H1 (cell line): Measurements from ENCODE around the gene MIP. TPM values are rescaled to one million over a fixed set of nuclear protein-coding genes. Genes with fewer than 3 reads are reported as not detected.

Experiments used
- CTCF ChIA-PET: fragments of 300-600 bp; sonication (Branson Sonifier 250); formaldehyde crosslinking; loops from one replicate; lab custom pipeline; 2021; ENCODE audit not compliant: partially characterized antibody; lab: Charles Lee
- POLR2A ChIA-PET: fragments of 300-600 bp; sonication (Branson Sonifier 250); formaldehyde crosslinking; loops from one replicate; lab custom pipeline; 2021; ENCODE audit warnings: inconsistent platforms; ENCODE audit not compliant: partially characterized antibody; lab: Charles Lee
- DNase-seq, 2 experiments: peaks; one replicate each; pipeline versions ENCODE4 v3.0.0 to v3.0.0-alpha.2; 2010 to 2022; ENCODE audit warnings: low spot score in 2 of 2, low read depth in 1 of 2, mixed read lengths in 1 of 2
- FAIRE-seq: peaks from 2 replicates; lab custom pipeline; 2011; peaks lifted over from hg19 to GRCh38; lab: Jason Lieb, UNC
- H2AFZ ChIP-seq: 2 replicates; pipeline ENCODE4 v1.8.1; 2012; ENCODE audit warnings: low read length, inconsistent platforms
- H2AK5ac ChIP-seq: 2 replicates; pipeline ENCODE4 v1.6.1; 2013; ENCODE audit warnings: low read depth, low read length
- H2BK120ac ChIP-seq: replicated peaks from 2 replicates; pipeline ENCODE3; 2013; ENCODE audit warnings: low read depth, low read length, inconsistent platforms
- H2BK12ac ChIP-seq: 2 replicates; pipeline ENCODE4 v1.6.1; 2013; ENCODE audit warnings: low read depth, low read length
- H2BK15ac ChIP-seq: 2 replicates; pipeline ENCODE4 v1.6.1; 2013; ENCODE audit warnings: low read length
- H2BK20ac ChIP-seq: 2 replicates; pipeline ENCODE4 v1.6.1; 2013; ENCODE audit warnings: low read length
- H2BK5ac ChIP-seq: 2 replicates; pipeline ENCODE4 v1.6.1; 2013; ENCODE audit warnings: low read depth, low read length
- H3K14ac ChIP-seq: 2 replicates; pipeline ENCODE4 v1.6.1; 2013; ENCODE audit warnings: inconsistent platforms; ENCODE audit not compliant: insufficient read length
- H3K18ac ChIP-seq: 2 replicates; pipeline ENCODE4 v1.6.1; 2013; ENCODE audit warnings: low read length; ENCODE audit errors: extremely low read depth
- H3K23ac ChIP-seq: 2 replicates; pipeline ENCODE4 v1.6.1; 2013; ENCODE audit warnings: inconsistent platforms; ENCODE audit not compliant: insufficient read length
- H3K23me2 ChIP-seq: 2 replicates; pipeline ENCODE4 v1.6.1; 2013; ENCODE audit warnings: low read depth, low read length
- H3K27ac ChIP-seq: 2 replicates; pipeline ENCODE4 v1.6.1; 2011; ENCODE audit warnings: low read depth, low read length, inconsistent platforms
- H3K27me3 ChIP-seq, 4 experiments: replicated peaks in 1 of 4; 1 replicate in 1 of 4; 2 replicates in 3 of 4; pipeline versions ENCODE4 v1.6.1 to v1.8.1; 2011 to 2013; ENCODE audit warnings: low read length in 3 of 4, mild to moderate bottlenecking in 3 of 4, inconsistent platforms in 2 of 4, mixed read lengths in 2 of 4, moderate library complexity in 1 of 4; ENCODE audit not compliant: control insufficient read depth in 3 of 4, insufficient read depth in 3 of 4; ENCODE audit errors: extremely low read depth in 1 of 4
- H3K36me3 ChIP-seq, 4 experiments: 2 replicates each; pipeline versions ENCODE4 v1.6.1 to v1.8.1; 2011 to 2013; ENCODE audit warnings: mild to moderate bottlenecking in 4 of 4, low read length in 3 of 4, moderate library complexity in 2 of 4, control low read depth in 1 of 4, inconsistent platforms in 1 of 4; ENCODE audit not compliant: insufficient read depth in 4 of 4, control insufficient read depth in 2 of 4
- H3K4ac ChIP-seq: replicated peaks from 2 replicates; pipeline ENCODE3; 2013; ENCODE audit warnings: low read length, low read depth, mixed read lengths, inconsistent platforms; ENCODE audit not compliant: insufficient read length
- H3K4me1 ChIP-seq, 4 experiments: replicated peaks in 1 of 4; 1 replicate in 1 of 4; 2 replicates in 3 of 4; pipeline versions ENCODE4 v1.6.1 to v1.8.1; 2011 to 2013; ENCODE audit warnings: low read length in 3 of 4, inconsistent platforms in 2 of 4, mixed read lengths in 1 of 4; ENCODE audit not compliant: insufficient read depth in 4 of 4, control insufficient read depth in 3 of 4
- H3K4me2 ChIP-seq, 2 experiments: 2 replicates each; pipeline versions ENCODE4 v1.6.1 to v1.8.1; 2011 to 2013; ENCODE audit warnings: low read depth in 2 of 2, low read length in 2 of 2, control low read depth in 1 of 2, inconsistent platforms in 1 of 2, mild to moderate bottlenecking in 1 of 2; ENCODE audit not compliant: insufficient read depth in 1 of 2
- H3K4me3 ChIP-seq, 4 experiments: fragments of 200-600, 300-600 bp in 1 of 4; sonication (generic), shearing (Covaris generic), sonication (Bioruptor Twin) in 1 of 4; 2 replicates each; pipeline versions ENCODE4 v1.5.1 to v1.8.1; 2011 to 2016; ENCODE audit warnings: low read length in 4 of 4, low read depth in 3 of 4, control low read depth in 2 of 4, inconsistent platforms in 2 of 4, mild to moderate bottlenecking in 2 of 4, mixed read lengths in 1 of 4, moderate library complexity in 1 of 4; ENCODE audit not compliant: insufficient read depth in 2 of 4; ENCODE audit errors: extremely low read depth in 1 of 4
- H3K56ac ChIP-seq: replicated peaks from 2 replicates; pipeline ENCODE3; 2013; ENCODE audit warnings: low read depth, mild to moderate bottlenecking, mixed read lengths, low read length, inconsistent platforms; ENCODE audit not compliant: insufficient read length
- H3K79me1 ChIP-seq: 2 replicates; pipeline ENCODE4 v1.6.1; 2013; ENCODE audit warnings: low read depth, low read length, control low read depth
- H3K79me2 ChIP-seq, 2 experiments: 2 replicates each; pipeline versions ENCODE4 v1.6.1 to v1.8.1; 2012 to 2013; ENCODE audit warnings: low read length in 2 of 2, mild to moderate bottlenecking in 2 of 2, inconsistent platforms in 1 of 2; ENCODE audit not compliant: insufficient read depth in 2 of 2, control insufficient read depth in 1 of 2
- H3K9ac ChIP-seq, 4 experiments: replicated peaks in 1 of 4; 1 replicate in 1 of 4; 2 replicates in 3 of 4; pipeline versions ENCODE4 v1.6.1 to v1.8.1; 2011 to 2013; ENCODE audit warnings: low read depth in 3 of 4, low read length in 3 of 4, control low read depth in 2 of 4, mild to moderate bottlenecking in 2 of 4, moderate library complexity in 2 of 4, inconsistent platforms in 1 of 4; ENCODE audit errors: extremely low read depth in 1 of 4
- H3K9me3 ChIP-seq, 2 experiments: 2 replicates each; pipeline versions ENCODE4 v1.6.1 to v1.8.1; 2012 to 2013; ENCODE audit warnings: mild to moderate bottlenecking in 2 of 2, moderate library complexity in 2 of 2, control low read depth in 1 of 2, inconsistent platforms in 1 of 2, low read depth in 1 of 2, low read length in 1 of 2, mixed read lengths in 1 of 2; ENCODE audit not compliant: insufficient read depth in 2 of 2
- H4K20me1 ChIP-seq, 2 experiments: replicated peaks in 1 of 2; 2 replicates each; pipeline versions ENCODE3 to v1.8.1; 2011 to 2013; ENCODE audit warnings: inconsistent platforms in 2 of 2, low read length in 2 of 2, mild to moderate bottlenecking in 1 of 2; ENCODE audit not compliant: insufficient read depth in 2 of 2, control insufficient read depth in 1 of 2
- H4K5ac ChIP-seq: 2 replicates; pipeline ENCODE4 v1.6.1; 2013; ENCODE audit warnings: low read length, low read depth, mixed read lengths, inconsistent platforms; ENCODE audit not compliant: insufficient read length
- H4K8ac ChIP-seq: 2 replicates; pipeline ENCODE4 v1.8.0; 2013; ENCODE audit warnings: mild to moderate bottlenecking, moderate library complexity, low read length, inconsistent platforms; ENCODE audit not compliant: insufficient read depth; ENCODE audit errors: extremely low read depth
- H4K91ac ChIP-seq: replicated peaks from 2 replicates; pipeline ENCODE3; 2013; ENCODE audit warnings: low read length, mixed read lengths, inconsistent platforms; ENCODE audit not compliant: insufficient read length
- CBX5 ChIP-seq: fragments of 300-800, 300-1000 bp; sonication (generic); IDR thresholded peaks from 2 replicates; pipeline ENCODE4 v1.7.1; 2016; ENCODE audit warnings: antibody characterized with exemption, low read length, low read depth
- CBX8 ChIP-seq: fragments of 300-800, 300-1000 bp; sonication (generic); IDR thresholded peaks from 2 replicates; pipeline ENCODE4 v1.7.1; 2016; ENCODE audit warnings: low read depth, low read length, borderline replicate concordance
- EP300 ChIP-seq, 2 experiments: IDR thresholded peaks; 1 replicate in 1 of 2; 2 replicates in 1 of 2; pipeline ENCODE4 v1.6.1; 2011 to 2012; ENCODE audit warnings: low read depth in 2 of 2, low read length in 2 of 2, mild to moderate bottlenecking in 2 of 2, borderline replicate concordance in 1 of 2, inconsistent platforms in 1 of 2, moderate library complexity in 1 of 2
- FOSL1 ChIP-seq: IDR thresholded peaks from 2 replicates; pipeline ENCODE4 v1.6.1; 2011; ENCODE audit warnings: mild to moderate bottlenecking, low read depth, low read length, moderate library complexity; ENCODE audit not compliant: insufficient read depth
- GABPA ChIP-seq: IDR thresholded peaks from 2 replicates; pipeline ENCODE4 v1.6.1; 2011; ENCODE audit warnings: mild to moderate bottlenecking, low read length, moderate library complexity, borderline replicate concordance; ENCODE audit not compliant: insufficient read depth
- NRF1 ChIP-seq: IDR thresholded peaks from 2 replicates; pipeline ENCODE4 v1.6.1; 2011; ENCODE audit warnings: mild to moderate bottlenecking, low read depth, low read length, improper control_type of control experiment
- POLR2A ChIP-seq, 2 experiments: IDR thresholded peaks; 1 replicate in 1 of 2; 2 replicates in 1 of 2; pipeline ENCODE4 v1.6.1; 2011; ENCODE audit warnings: low read depth in 2 of 2, low read length in 2 of 2, mild to moderate bottlenecking in 2 of 2; ENCODE audit errors: control extremely low read depth in 1 of 2
- RXRA ChIP-seq: IDR thresholded peaks from 2 replicates; pipeline ENCODE4 v1.6.1; 2011; ENCODE audit warnings: low read depth, mild to moderate bottlenecking, low read length, moderate library complexity; ENCODE audit not compliant: insufficient read depth
- SAP30 ChIP-seq: fragments of 300-600 bp; sonication (generic); IDR thresholded peaks from 2 replicates; pipeline ENCODE4 v1.7.1; 2012; ENCODE audit warnings: low read length, moderate library complexity, mild to moderate bottlenecking, inconsistent platforms; ENCODE audit not compliant: insufficient read depth, insufficient replicate concordance
- SP2 ChIP-seq: IDR thresholded peaks from 2 replicates; pipeline ENCODE4 v1.6.1; 2012; ENCODE audit warnings: mild to moderate bottlenecking, low read length, inconsistent platforms
- SUZ12 ChIP-seq: fragments of 200-600 bp; sonication (generic); IDR thresholded peaks from 2 replicates; pipeline ENCODE4 v1.6.1; 2012; ENCODE audit warnings: mild to moderate bottlenecking, inconsistent platforms, low read length, moderate library complexity, mixed read lengths
- TCF12 ChIP-seq: IDR thresholded peaks from 2 replicates; pipeline ENCODE4 v1.6.1; 2011; ENCODE audit warnings: low read depth, mild to moderate bottlenecking, low read length
- YY1 ChIP-seq: IDR thresholded peaks from 2 replicates; pipeline ENCODE4 v1.6.1; 2011; ENCODE audit warnings: low read depth, mild to moderate bottlenecking, low read length
- WGBS, 2 experiments: shearing (Covaris generic) in 1 of 2; methylation state at CpG; one replicate each; pipeline versions ENCODE4 v1.1.6 to v1.1.7; 2013 to 2015; ENCODE audit warnings: low lambda C conversion rate in 2 of 2, mixed read lengths in 2 of 2, inconsistent platforms in 1 of 2, low coverage in 1 of 2, missing lambda C conversion rate in 1 of 2; ENCODE audit not compliant: insufficient replicate concordance in 2 of 2, insufficient coverage in 1 of 2, insufficient read length in 1 of 2; ENCODE audit errors: extremely low coverage in 1 of 2, missing lambda C conversion rate in 1 of 2; 5-methylcytosine and 5-hydroxymethylcytosine counted together
- polyA plus RNA-seq, 7 experiments: library from polyadenylated mRNA; depleted of rRNA in 3 of 7; stranded (reverse) in 5 of 7; unstranded in 2 of 7; fragments of >200 nt in 5 of 7; fragments of 200-250 nt in 2 of 7; gene quantifications; 1 replicate in 5 of 7; 2 replicates in 1 of 7; 4 replicates in 1 of 7; pipeline versions ENCODE4 v1.2.1 to v1.2.3, GENCODE V29; 2011 to 2013; ENCODE audit warnings: missing spikeins in 2 of 7, mixed read lengths in 2 of 7
- total RNA-seq: library from RNA; stranded (reverse); fragmentation: NEBNext Ultra II Directional; extraction: Animal tissue kit (Norgen Biotek cat#: 25700); gene quantifications from 2 replicates; pipeline ENCODE4 v1.2.1, GENCODE V29; 2021

Gene MIP
- total and polyA plus RNA-seq, 2 of the 8 experiments (the other 6 are each of a cell fraction or from before 2014, with no cell fraction given): 0.05 TPM; not detected in 1

DNA sequence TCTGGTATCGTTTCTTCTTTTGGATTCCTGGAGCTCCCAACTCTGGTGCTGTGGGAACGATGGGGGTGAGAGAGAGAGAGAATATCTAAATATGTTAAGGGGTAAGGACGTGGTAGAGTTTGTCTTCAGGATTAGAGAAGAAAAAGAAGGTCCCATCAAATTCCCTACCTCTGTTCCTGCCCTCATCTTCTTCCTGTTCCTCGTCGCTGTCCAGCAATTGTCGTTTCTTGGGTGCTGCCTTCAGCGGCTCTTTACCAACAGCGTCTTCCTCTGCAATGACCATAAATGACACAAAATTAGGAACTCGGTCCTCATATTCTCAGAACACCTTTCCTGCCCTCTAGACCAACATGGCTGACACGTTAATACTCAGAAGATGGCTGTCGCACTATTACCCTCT, 36.7 kb downstream of the MIP start:
- Histone ChIP-seq H3K4ac (no peak overlapping the region), H2BK20ac (no peak overlapping the region), H3K23me2 (no peaks in the 10 kb centered on the region), H4K20me1 (peaks cover 0 to 2% of the 10 kb centered on the region in 2 experiments), H3K14ac (no peak overlapping the region), H3K36me3 (peaks cover 24 to 71% (median 44%) of the 10 kb centered on the region in 4 experiments), H3K18ac (no peak overlapping the region), H2BK120ac (no peak overlapping the region), H3K56ac (no peak overlapping the region), H4K5ac (no peak overlapping the region), H3K4me1 (no peaks in the 10 kb centered on the region), H3K27ac (no peak overlapping the region), H3K27me3 (no peaks in the 10 kb centered on the region), H3K9me3 (no peaks in the 10 kb centered on the region), H2BK15ac (no peak overlapping the region), H3K9ac (no peak overlapping the region), H3K79me1 (no peaks in the 10 kb centered on the region), H3K4me3 (no peak overlapping the region), H2AK5ac (no peak overlapping the region), H3K4me2 (no peak overlapping the region), H3K79me2 (no peaks in the 10 kb centered on the region), H2AFZ (no peak overlapping the region), H2BK5ac (no peak overlapping the region), H4K91ac (no peak overlapping the region), H2BK12ac (no peak overlapping the region), H4K8ac (no peak overlapping the region), H3K23ac (no peak overlapping the region)
- no peak for FAIRE-seq
- ChIA-PET CTCF (interaction anchor here (0.6 to 1.6 kb wide), 4 partner anchors 10 to 73 kb away, joined by 3 to 5 read pairs (median 3); no protein-coding TSS in a partner anchor), POLR2A (interaction anchor here (0.7 to 1.6 kb wide), 4 partner anchors 9 to 57 kb away, joined by 3 to 4 read pairs (median 4); no protein-coding TSS in a partner anchor)
- 91 to 100% methylated on average over 1 to 11 of the region's 11 CpGs for WGBS, 2 experiments
- DNase-seq: no peak
- no peak for TF ChIP-seq SUZ12
- TF ChIP-seq EP300 (IDR thresholded peaks at IDR 0.05; ENCODE audit: borderline replicate concordance in 1 of 2, low read depth in 2 of 2, low read length in 2 of 2): no peak
- no peak for TF ChIP-seq POLR2A (IDR thresholded peaks at IDR 0.05; ENCODE audit: control extremely low read depth in 1 of 2, low read depth in 2 of 2, low read length in 2 of 2)
- TF ChIP-seq GABPA: no peak
- TF ChIP-seq NRF1: no peak
- TF ChIP-seq RXRA: no peak
- TF ChIP-seq SAP30: no peak
- TF ChIP-seq YY1: no peak
- no peak for TF ChIP-seq CBX8
- no peak for TF ChIP-seq TCF12
- TF ChIP-seq SP2: no peak
- no peak for TF ChIP-seq FOSL1
- TF ChIP-seq CBX5: no peak
